Fibroblast of lung (primary cell): ENCODE data around the gene GALNT17.

Experiments used
- CTCF ChIP-seq, 2 donors: IDR thresholded peaks in 1 of 2; conservative IDR thresholded peaks in 1 of 2; 1 replicate in 1 of 2; 2 replicates in 1 of 2; pipeline ENCODE4 v1.5.1; 2011 to 2012; ENCODE audit warnings: low read length in 2 of 2, control low read depth in 1 of 2, inconsistent platforms in 1 of 2, low read depth in 1 of 2, mild to moderate bottlenecking in 1 of 2
- EZH2 ChIP-seq: IDR thresholded peaks from 2 replicates; pipeline ENCODE4 v1.5.1; 2012; ENCODE audit warnings: low read length, control low read depth, mild to moderate bottlenecking; ENCODE audit errors: missing control alignments

- TF ChIP-seq CTCF (conservative IDR thresholded peaks at IDR 0.05 in 1 of 2, IDR thresholded peaks at IDR 0.05 in 1 of 2; ENCODE audit: low read depth in 1 of 2, low read length in 2 of 2) (no peak), EZH2 (no peak)
These were observed 176.2 kb downstream of the GALNT17 start for GRCh38 chr7:71308096-71308495.
